ENCODE measurements around the gene TRAPPC12. TPM values are rescaled to one million over a fixed set of nuclear protein-coding genes. Genes with fewer than 3 reads are reported as not detected.

Gene TRAPPC12
- total RNA-seq, 1 experiment from 2014 or later: 72.8 TPM

- TF ChIP-seq ZNF396 (CRISPR knock-in tag; IDR thresholded peaks at IDR 0.05; ENCODE audit: borderline replicate concordance) (no peak), ZNF416 (CRISPR knock-in tag; IDR thresholded peaks at IDR 0.05) (no peak), AR (CRISPR knock-in tag; IDR thresholded peaks at IDR 0.05) (no peak), ERG (CRISPR knock-in tag; IDR thresholded peaks at IDR 0.05) (no peak), CTCF (IDR thresholded peaks at IDR 0.05) (no peak)
- TF ChIP-seq, protein P1, sequence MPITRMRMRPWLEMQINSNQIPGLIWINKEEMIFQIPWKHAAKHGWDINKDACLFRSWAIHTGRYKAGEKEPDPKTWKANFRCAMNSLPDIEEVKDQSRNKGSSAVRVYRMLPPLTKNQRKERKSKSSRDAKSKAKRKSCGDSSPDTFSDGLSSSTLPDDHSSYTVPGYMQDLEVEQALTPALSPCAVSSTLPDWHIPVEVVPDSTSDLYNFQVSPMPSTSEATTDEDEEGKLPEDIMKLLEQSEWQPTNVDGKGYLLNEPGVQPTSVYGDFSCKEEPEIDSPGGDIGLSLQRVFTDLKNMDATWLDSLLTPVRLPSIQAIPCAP (CRISPR knock-in tag; IDR thresholded peaks at IDR 0.05): no peak
Observed at GRCh38 chr2:3522961-3523421, 143.5 kb downstream of the TRAPPC12 start (continued).

GRCh38 chr2:3523551-3524041 lies 144.1 kb downstream of the TRAPPC12 start:
- no peak for ATAC-seq
- H3K27ac Mint-ChIP-seq: no peak overlapping the region

More at GRCh38 chr2:3523551-3524041, 144.1 kb downstream of the TRAPPC12 start:
- POLR2A ChIA-PET: no interaction called here
- H3K4me3 Mint-ChIP-seq: no peak overlapping the region
- H3K27me3 Mint-ChIP-seq (ENCODE audit: low read depth): peaks cover 25% of the 10 kb centered on the region
- H3K4me1 Mint-ChIP-seq: peaks cover 15% of the 10 kb centered on the region
- H3K9me3 Mint-ChIP-seq: no peaks in the 10 kb centered on the region
- H3K36me3 Mint-ChIP-seq: no peaks in the 10 kb centered on the region; the same call in 1 of the 2 replicates
- TF ChIP-seq NFATC4 (CRISPR knock-in tag; IDR thresholded peaks at IDR 0.05): no peak
- TF ChIP-seq RELA (CRISPR knock-in tag; IDR thresholded peaks at IDR 0.05; ENCODE audit: borderline replicate concordance): no peak
- no peak for TF ChIP-seq GRHL2 (CRISPR knock-in tag; IDR thresholded peaks at IDR 0.05; ENCODE audit: insufficient replicate concordance, severe bottlenecking)
- no peak for TF ChIP-seq ZMAT4 (CRISPR knock-in tag; IDR thresholded peaks at IDR 0.05)
- no peak for TF ChIP-seq USF1 (CRISPR knock-in tag; IDR thresholded peaks at IDR 0.05)
- TF ChIP-seq NR3C1 (CRISPR knock-in tag; conservative IDR thresholded peaks at IDR 0.05; ENCODE audit: low read depth): no peak
- TF ChIP-seq, protein P2, sequence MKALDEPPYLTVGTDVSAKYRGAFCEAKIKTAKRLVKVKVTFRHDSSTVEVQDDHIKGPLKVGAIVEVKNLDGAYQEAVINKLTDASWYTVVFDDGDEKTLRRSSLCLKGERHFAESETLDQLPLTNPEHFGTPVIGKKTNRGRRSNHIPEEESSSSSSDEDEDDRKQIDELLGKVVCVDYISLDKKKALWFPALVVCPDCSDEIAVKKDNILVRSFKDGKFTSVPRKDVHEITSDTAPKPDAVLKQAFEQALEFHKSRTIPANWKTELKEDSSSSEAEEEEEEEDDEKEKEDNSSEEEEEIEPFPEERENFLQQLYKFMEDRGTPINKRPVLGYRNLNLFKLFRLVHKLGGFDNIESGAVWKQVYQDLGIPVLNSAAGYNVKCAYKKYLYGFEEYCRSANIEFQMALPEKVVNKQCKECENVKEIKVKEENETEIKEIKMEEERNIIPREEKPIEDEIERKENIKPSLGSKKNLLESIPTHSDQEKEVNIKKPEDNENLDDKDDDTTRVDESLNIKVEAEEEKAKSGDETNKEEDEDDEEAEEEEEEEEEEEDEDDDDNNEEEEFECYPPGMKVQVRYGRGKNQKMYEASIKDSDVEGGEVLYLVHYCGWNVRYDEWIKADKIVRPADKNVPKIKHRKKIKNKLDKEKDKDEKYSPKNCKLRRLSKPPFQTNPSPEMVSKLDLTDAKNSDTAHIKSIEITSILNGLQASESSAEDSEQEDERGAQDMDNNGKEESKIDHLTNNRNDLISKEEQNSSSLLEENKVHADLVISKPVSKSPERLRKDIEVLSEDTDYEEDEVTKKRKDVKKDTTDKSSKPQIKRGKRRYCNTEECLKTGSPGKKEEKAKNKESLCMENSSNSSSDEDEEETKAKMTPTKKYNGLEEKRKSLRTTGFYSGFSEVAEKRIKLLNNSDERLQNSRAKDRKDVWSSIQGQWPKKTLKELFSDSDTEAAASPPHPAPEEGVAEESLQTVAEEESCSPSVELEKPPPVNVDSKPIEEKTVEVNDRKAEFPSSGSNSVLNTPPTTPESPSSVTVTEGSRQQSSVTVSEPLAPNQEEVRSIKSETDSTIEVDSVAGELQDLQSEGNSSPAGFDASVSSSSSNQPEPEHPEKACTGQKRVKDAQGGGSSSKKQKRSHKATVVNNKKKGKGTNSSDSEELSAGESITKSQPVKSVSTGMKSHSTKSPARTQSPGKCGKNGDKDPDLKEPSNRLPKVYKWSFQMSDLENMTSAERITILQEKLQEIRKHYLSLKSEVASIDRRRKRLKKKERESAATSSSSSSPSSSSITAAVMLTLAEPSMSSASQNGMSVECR (CRISPR knock-in tag; IDR thresholded peaks at IDR 0.05; ENCODE audit: borderline replicate concordance): no peak
- no peak for TF ChIP-seq ERG (CRISPR knock-in tag; IDR thresholded peaks at IDR 0.05)
- TF ChIP-seq, protein P1 (CRISPR knock-in tag; IDR thresholded peaks at IDR 0.05): no peak
- no peak for TF ChIP-seq ZNF232 (CRISPR knock-in tag; IDR thresholded peaks at IDR 0.05)
- TF ChIP-seq TEAD4 (CRISPR knock-in tag; IDR thresholded peaks at IDR 0.05): no peak
- TF ChIP-seq ZNF396 (CRISPR knock-in tag; IDR thresholded peaks at IDR 0.05; ENCODE audit: borderline replicate concordance): no peak
- TF ChIP-seq SOX15 (CRISPR knock-in tag; IDR thresholded peaks at IDR 0.05): no peak
- no peak for TF ChIP-seq NR1H2 (CRISPR knock-in tag; IDR thresholded peaks at IDR 0.05)
- no peak for TF ChIP-seq ZNF121 (CRISPR knock-in tag; IDR thresholded peaks at IDR 0.05)
- TF ChIP-seq TCF7 (CRISPR knock-in tag; IDR thresholded peaks at IDR 0.05; ENCODE audit: low read depth): no peak
- no peak for DNase-seq (ENCODE audit: low spot score)
- CTCF ChIA-PET: interaction anchor here (1.1 kb wide), 1 partner anchor 62 kb away, joined by 3 read pairs; no protein-coding TSS in a partner anchor
